Superior temporal gyrus (tissue), 1 donor: ENCODE measurements around the gene GADD45A.
"Not testable (repeated sequence)": the region's sequence is repeated elsewhere in the genome, so short reads cannot be mapped to it uniquely, and the experiment has no call there.

Source experiments
- DNase-seq: peaks from one replicate; pipeline ENCODE4 v3.0.0-alpha.2; 2016; ENCODE audit errors: extremely low spot score

GADD45A gene, protein sequence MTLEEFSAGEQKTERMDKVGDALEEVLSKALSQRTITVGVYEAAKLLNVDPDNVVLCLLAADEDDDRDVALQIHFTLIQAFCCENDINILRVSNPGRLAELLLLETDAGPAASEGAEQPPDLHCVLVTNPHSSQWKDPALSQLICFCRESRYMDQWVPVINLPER

DNA sequence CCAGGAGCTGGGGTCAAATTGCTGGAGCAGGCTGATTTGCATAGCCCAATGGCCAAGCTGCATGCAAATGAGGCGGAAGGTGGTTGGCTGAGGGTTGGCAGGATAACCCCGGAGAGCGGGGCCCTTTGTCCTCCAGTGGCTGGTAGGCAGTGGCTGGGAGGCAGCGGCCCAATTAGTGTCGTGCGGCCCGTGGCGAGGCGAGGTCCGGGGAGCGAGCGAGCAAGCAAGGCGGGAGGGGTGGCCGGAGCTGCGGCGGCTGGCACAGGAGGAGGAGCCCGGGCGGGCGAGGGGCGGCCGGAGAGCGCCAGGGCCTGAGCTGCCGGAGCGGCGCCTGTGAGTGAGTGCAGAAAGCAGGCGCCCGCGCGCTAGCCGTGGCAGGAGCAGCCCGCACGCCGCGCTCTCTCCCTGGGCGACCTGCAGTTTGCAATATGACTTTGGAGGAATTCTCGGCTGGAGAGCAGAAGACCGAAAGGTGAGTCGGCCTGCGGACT is at the start of gene GADD45A:
Gene GADD45A (plus strand): TSS at position 135 of the 491 bp plus-strand sequence. CDS start 294 bp downstream, at position 429.
- DNase-seq = peak; percentile 98

DNA sequence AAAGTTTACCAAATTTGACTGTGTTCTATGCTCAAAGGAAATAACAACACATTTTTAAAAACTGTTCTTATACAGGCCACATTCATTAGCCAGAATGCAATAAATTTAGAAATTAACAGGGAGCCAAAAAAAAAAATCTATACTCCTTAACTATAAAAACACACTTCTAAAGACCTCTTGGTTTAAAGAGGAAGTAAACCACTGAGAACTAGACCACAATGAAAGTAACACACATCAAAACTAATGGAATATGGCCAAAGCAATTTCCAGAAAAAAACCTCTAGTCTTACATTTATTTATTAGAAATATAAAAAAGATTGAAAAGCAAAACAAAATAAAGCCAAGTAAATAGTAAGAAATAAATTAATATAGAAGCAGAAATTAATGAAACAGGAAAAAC is 48.9 kb upstream of the GADD45A start:
- DNase-seq = no peak

DNA sequence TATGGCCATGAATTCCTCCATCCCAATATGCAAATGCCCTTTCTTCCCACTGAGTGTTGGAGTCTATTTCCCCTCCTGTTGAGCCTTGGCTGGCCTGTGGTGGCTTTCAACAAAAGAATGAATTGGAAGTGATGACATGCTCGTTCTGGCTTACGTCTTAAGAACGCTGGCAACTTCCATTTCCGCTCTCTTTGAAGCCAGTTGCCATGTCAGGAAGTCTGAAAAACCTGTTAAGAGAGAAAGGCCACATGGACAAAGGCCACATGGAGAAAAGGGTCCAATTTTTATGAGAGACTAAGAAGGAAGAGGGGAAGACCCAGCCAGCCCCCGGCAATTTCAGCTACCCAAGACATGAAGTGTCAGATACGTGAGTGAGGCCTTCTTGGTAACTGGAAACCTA is 45.6 kb upstream of the GADD45A start:
- DNase-seq = no peak

DNA sequence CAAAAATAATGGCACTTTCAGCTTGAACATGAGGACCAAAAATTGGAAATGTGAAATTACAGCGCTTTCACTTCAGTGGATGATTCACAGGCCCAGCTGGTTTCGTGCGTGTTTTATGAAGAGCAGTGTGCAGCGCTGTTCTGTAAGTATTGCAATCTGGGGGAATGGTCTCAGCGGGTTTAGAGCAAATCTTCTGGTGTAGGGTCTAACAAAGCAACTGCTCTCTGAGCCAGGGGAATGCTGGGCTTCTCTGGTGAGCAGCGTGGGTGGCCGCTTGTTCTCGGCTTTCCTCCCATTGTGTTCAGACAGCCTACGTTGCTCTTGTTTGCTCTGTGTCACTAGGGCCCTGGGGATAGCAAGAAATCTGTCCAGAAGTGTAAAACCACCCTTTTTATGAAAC is 42.4 kb upstream of the GADD45A start:
- peak; percentile 45 for DNase-seq

DNA sequence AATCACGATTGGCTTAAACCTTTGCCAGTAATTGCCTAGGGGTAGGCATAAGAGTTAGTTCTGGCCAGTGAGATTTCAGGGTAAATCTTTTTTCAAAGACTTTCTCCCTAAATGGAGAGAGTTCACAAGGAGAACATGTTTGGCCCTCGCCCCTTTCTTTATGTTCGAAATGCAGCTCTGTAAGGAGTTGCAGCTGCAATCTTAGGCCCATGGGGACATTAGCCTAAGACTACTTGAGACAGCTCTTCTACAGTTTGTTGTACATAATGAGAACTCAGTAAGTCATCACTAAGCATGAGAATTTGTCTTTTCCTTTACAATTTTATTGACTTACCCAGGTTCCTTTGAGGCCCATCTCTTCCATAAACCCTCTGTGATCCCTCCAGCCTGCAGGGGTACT is 40.4 kb upstream of the GADD45A start:
- no peak for DNase-seq

DNA sequence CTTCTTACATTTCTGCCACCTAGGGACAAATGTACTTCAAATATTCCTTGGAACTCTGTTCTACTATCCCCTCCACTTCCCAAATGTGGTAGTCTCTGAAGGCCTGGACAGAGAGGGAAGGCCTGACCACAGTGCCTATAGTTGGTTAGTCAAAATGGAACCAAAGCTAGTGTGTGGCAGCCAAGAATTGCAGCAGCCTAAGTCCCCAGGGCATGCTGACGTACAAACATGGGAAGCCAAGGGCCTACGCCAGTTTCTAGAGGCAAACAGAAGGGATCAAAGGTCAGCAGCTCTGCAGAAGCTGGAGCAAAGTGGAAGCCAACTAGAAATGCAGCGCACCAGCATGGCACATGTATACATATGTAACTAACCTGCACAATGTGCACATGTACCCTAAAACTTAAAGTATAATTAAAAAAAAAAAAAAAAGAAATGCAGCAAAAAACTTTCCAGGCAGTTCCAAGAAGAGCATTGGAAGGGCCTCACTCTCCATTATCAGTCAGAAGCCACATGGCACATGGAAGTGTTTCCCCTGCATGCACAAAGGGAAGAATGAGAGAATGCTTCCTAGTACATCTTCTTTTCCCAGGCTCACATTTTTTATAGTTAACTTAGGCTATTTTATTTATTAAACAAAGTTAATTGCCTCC is 39.4 kb upstream of the GADD45A start:
- DNase-seq = no peak

DNA sequence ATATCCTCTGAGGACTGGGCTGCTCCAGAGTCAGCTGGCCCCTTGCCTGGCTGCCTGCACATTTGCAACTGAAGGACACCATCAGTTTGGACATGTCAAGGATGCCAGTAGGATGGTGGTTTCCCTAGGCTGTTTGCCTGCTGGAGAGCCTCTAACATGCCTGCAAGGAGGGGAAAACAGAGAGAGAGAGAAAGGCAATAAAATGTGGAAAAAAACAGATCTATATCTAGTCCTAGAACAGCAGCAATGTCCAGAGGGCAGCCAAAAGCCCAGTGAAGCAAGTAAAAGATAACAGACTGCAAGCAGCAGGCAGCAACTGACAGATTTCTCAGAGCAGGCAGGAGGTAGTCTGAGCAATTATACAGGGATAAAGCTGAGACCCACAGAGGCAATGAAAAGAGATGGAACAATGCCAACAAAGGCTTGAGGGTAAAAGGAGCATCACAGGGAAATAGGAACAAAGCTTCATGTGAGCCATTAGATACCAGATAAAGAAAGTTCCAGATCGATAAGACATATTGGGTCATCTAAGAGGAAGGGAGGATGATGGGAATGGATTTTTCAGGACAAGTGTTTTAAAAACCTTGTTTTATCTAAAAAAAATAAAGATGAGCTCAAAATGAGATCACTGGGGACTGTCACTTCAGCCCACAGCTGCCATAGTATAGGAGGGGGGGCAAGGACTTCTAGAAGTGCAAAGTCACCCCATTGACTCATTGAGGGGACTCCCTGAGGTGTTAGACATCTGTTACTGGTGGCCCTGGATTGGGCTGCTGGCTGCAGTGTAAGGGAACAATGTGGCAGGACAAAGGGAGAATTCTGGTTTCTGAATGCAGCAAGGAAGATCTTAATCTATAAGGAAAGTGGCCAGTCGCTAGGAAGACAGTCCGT is 38.6 kb upstream of the GADD45A start:
- DNase-seq = no peak

DNA sequence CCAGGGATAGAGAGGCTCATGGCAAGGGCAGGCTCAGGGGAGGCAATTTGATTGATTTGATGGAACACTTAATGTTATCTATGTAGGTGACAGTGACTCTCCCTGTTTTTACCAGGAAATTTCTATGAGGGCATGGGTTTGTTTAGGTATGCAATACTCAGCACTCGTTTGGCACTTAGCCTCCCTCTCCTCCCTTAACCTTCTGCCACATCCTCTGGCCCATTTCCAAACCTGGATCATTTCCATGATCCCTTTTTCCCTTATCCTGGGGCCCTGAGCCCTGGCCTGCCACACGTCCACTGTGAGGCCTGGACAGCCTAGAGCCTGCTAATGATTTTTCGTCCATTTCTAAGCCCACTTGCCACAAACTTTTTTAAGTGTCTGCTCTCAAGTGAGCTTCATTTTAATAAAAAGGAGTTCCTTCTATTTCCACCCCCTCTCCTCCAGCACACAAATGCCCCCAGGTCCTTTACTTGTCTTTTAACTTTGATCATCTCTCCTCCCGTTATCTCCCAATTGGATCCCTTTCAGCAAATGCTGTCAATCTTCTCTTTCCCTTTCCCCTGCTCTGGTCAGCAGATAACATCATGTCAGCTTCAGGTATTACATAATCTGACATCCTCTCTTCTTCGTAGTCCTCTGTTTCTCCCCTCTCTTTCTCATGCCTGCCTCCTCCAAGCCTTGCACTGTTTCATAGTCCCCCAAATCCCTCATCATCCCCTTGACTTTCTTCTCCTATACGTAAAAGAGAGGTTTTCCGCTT is 37.8 kb upstream of the GADD45A start:
- DNase-seq = no peak

DNA sequence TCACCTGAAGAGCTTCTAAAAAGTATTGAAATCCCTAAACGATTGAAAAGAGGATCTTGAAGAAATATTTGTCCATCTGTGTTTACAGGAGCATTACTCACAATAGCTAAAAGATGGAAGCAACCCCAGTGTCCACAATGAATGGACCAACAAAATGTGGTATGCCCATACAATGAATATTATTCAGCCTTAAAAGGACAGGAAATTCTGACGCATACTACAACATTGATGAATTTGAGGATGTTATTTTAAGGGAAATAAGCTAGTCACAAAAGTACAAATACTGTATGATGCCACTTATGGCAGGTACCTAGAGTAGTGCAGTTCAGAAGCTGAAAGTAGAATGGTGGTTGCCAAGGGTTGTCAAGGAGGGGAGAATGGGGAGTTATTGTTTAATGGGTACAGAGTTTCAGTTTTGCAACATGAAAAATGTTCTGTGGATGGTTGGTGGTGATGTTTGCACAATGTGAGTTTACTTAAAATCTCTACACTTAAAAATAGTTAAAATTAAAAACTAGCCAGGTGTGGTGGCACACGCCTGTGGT is 37.1 kb upstream of the GADD45A start:
- DNase-seq = no peak

DNA sequence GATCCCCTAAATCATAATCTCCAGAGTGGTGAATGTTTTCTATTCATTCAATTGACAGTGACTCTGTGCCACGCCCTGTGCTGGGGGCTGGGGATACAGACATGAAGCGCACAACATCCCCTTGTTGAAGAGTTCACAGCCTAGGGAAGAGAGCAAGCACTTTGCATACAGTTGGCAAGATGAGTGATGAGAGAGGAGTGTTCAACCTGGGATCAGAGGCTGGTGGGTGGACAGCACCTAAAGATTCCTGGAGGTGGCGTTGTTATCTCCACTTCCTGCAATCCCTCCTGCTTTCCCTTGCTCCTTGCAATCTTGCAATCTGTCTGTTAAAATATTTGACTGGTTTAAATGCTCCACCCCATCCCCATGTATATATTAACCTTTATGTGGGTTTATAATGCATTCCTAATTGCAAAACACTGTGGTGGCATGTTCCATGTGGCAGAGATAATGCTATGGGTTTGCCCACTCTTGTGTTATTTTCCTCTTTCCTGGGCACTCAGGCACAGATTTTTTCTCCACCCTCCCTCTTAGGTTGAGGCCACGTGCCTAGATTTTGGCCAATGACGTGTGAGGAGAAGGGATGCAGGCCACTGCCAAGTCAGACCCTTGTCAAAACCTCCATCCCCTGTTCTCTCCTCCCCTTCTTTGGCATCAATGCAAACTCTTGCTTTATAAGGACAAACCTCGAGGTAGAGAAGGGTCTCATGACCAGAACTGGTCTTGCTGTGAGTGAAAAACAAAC is 36.2 kb upstream of the GADD45A start:
- DNase-seq = no peak

DNA sequence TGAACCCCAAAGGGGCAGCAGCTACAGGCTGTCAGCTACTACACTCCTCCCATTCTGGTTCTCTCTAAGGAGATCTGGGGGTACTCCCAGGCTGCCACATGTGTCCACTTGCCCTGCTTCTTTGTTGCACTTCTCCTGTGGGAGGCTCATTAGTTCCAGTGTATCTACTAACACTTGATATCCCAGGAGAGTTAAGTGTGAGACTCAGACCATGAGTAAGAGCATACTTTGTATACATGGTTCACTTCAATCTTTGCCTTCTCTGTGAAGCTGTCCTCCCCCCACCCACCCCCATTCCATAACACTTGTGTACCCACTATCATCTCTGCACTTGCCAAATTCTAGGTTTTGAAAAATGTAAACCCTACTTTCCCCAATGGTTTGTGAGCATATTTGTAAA is 34.9 kb upstream of the GADD45A start:
- no peak for DNase-seq

DNA sequence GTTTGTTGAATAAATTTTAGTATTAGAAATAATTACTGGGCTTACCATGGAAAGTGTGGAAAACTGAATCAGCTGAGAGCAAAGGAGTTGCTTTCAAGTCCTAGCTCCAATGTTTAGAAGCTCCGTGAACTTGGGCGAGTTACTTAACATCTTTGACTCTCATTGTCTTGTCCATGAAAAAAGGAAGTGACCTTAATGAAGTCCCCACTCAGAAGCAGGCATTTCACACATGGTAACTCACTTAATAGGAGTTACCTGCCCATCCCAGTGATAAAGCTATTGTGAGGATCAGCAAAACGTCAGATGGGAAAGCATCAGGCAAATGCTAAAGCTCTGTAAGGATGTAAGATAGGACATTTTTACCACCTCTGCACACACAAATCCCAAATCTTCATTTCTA is 34.0 kb upstream of the GADD45A start:
- no peak for DNase-seq

DNA sequence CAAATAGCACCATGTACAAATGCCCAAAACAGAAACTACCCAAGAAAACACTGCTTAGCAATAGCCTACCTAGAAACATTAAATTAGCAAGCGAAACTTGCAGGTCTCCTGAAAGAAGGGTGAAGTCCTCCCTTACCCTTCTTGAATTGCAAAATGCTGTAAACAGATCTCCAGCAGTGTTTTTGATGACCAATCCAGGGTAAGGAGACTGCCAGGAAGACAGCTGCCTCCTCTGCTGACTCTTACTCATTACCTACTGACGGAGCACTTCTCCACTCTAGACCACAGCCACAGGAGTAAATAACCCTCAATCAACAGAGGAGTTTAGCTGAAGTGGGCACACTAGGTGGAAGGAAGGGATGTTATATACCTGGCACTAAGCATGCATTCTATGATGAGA is 32.2 kb upstream of the GADD45A start:
- DNase-seq = no peak

DNA sequence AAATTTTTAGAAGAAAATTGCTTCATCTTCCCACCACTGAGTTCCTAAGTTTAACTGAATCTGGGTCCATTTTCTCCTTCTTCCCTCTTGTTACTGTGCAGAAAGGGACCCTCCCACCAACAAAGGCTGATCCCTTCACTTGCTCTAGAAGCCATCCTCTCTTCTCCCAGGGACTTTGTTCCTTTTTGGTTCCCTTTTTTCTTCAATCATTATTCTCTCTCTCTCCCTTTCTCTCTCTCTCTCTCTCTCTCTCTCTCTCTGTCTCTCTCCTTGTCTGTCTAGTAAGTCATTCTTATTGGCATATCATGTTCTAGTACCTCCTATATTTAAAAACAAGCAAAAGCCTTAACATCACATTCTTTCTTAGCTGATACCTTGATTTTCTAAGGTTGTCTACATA is 31.7 kb upstream of the GADD45A start:
- DNase-seq = no peak

DNA sequence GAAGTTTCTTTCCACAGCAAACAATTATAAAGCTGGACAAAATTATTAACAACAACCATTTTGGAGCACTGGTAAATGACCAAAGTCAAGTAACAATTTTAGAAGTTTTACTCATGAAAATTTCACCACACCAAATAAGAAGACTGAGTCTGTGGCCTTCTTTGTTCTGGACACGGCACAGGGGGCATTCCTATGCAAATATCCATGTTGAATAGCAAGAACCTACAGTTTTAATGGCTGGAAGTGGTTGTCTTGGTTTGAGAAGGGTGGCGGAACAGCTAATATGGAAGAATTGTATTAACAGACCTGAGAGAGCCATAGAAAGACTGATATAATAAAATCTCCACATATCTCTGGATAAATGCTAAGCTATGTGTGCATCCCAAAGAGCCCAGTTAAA is 29.4 kb upstream of the GADD45A start:
- no peak for DNase-seq

DNA sequence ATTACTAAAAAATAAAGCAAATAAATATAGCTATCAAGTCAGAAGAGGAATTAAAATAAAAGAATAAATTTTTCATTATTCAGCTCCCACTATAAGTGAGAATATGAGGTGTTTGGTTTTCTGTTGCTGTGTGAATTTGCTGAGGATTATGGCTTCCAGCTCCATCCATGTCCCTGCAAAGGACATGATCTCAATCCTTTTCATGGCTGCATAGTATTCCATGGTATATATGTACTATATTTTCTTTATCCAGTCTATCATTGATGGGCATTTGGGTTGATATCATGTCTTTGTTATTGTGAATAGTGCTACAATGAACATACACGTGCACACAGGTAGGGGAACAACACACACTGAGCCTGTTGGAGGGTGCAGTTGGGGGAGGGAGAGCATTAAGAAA is 27.8 kb upstream of the GADD45A start:
- not testable (repeated sequence) for DNase-seq

DNA sequence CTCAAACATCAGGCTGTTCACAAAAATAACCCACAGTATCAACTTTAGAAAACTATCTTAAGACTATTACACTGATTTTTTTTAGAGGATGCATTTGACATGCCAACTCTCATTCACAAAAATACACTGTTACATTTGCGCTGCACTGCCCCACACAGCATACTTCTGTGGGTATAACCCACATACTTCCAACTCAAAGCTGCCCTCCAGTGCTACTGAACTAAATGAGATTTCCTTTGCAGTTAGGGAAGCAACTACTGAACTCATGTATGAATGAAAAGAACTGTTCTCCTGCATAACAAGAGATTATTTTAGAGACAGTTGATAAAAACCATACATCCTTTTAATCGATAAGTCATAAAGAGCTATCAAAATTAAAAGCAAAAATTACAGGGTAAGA is 25.8 kb upstream of the GADD45A start:
- DNase-seq = no peak

DNA sequence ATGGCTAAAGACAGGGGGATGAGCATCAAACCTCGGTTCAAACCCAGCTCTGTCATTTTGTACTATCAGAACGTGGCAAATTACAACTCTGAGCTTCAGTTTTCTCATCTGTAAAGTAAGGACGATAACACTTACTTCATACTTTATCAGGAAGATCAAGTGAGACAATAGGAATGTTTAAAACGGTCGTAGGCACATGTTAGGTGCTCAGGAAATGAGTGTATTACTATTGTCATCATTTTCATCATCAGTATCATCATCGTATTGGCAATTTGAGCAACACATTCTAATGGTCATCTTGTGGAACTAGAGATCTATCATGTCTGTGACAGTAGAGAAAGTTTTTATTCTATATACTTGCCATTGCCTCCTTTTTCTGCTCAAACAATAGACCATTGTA is 22.1 kb upstream of the GADD45A start:
- no peak for DNase-seq

DNA sequence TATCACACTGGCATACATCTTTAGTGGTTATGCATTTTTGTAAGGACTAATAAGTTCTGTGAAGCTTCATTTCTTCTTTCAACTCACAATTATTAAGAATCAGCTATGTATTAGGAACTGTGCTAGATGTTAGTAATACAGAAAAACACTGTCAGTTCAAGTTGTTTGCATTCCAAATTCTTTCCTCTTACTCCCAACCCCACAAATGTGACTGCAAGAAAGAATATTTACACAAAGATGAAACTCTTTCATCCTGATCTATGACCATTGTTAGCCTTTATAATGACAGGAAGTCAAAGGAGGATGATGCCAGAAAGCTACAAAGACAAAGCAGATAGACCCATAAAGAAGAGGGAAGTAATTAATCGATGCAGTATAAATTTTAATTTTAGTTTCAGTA is 21.0 kb upstream of the GADD45A start:
- DNase-seq = no peak

DNA sequence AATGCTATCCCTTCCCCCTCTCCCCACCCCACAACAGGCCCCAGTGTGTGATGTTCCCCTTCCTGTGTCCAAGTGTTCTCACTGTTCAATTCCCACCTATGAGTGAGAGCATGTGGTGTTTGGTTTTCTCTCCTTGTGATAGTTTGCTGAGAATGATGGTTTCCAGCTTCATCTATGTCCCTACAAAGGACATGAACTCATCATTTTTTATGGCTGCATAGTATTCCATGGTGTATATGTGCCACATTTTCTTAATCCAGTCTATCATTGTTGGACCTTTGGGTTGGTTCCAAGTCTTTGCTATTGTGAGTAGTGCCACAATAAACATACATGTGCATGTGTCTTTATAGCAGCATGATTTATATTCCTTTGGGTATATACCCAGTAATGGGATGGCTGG is 19.7 kb upstream of the GADD45A start:
- not testable (repeated sequence) for DNase-seq

DNA sequence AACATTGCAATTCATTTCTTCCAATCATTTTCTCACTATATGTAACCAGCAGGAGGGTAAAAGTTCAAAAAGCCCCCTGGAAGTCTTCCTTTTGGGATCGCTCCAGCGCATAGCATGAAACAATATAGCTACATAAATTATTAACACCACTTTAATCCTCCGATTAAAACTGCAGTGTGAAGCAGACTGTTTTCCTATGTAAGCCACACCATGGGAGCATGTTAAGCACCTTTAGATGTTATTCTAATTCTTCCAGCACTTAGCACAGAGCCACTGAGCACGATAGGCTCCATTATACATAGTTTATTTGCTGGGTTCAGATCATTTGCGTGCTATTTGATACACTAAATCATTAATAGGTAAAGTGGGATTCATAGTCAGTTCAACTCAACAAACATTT is 18.4 kb upstream of the GADD45A start:
- DNase-seq = no peak
